ENCODE measurements around the gene NEMP1.

Gene NEMP1

GRCh38 chr12:57105011-57105753 is 26.6 kb upstream of the NEMP1 start:
- FAIRE-seq, result no peak
- DNase-seq (ENCODE audit: insufficient read length), result no peak
- TF ChIP-seq POLR2AphosphoS5 (IDR thresholded peaks at IDR 0.05; ENCODE audit: low read depth, low read length), result no peak
- no peak for TF ChIP-seq TAF1 (IDR thresholded peaks at IDR 0.05; ENCODE audit: borderline replicate concordance, low read depth, low read length)
- TF ChIP-seq POLR2A (IDR thresholded peaks at IDR 0.05; ENCODE audit: low read depth, low read length), result no peak

DNA sequence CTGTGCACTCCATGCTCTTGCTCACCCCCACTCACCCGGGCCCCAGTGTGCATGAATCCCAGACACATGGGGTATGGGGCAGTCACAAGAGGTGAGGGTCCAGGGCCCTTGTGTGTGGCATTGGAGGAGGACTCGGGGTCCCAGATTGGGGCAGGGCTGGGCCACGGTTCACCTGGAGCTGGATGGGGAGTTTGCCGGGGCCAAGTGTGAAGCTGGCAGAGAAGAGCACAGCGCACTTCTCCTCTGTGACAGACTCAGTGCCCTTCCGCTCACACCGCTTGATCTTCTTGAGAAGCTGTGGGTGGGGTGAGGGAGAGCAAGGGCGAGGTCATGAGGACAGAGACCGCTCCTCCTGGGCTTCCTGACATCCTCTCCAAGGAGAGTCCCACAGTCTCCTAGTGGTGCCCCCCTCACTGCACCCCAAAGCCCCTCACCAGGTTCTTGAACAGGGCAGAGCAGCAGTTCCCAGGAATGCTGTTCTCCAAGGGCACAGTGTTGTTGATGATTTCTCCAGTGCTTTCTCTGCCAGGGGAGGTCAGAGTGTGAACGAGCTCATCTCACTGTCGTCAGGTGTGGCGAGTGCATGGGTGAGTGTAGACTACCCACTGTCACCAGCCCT is 25.8 kb upstream of the NEMP1 start:
- DNase-seq (ENCODE audit: insufficient read length) (no peak), FAIRE-seq (no peak)
- TF ChIP-seq POLR2AphosphoS5 (IDR thresholded peaks at IDR 0.05; ENCODE audit: low read depth, low read length) (no peak), POLR2A (IDR thresholded peaks at IDR 0.05; ENCODE audit: low read depth, low read length) (no peak), TAF1 (IDR thresholded peaks at IDR 0.05; ENCODE audit: borderline replicate concordance, low read depth, low read length) (no peak)

GRCh38 chr12:57103856-57104255 is 25.3 kb upstream of the NEMP1 start:
- TF ChIP-seq POLR2A (IDR thresholded peaks at IDR 0.05; ENCODE audit: low read depth, low read length) (no peak), TAF1 (IDR thresholded peaks at IDR 0.05; ENCODE audit: borderline replicate concordance, low read depth, low read length) (no peak), POLR2AphosphoS5 (IDR thresholded peaks at IDR 0.05; ENCODE audit: low read depth, low read length) (no peak)
- FAIRE-seq, result no peak
- no peak for DNase-seq (ENCODE audit: insufficient read length)

GRCh38 chr12:57101892-57102695 is 23.5 kb upstream of the NEMP1 start:
- TF ChIP-seq TAF1 (IDR thresholded peaks at IDR 0.05; ENCODE audit: borderline replicate concordance, low read depth, low read length) (no peak), POLR2A (IDR thresholded peaks at IDR 0.05; ENCODE audit: low read depth, low read length) (no peak), POLR2AphosphoS5 (IDR thresholded peaks at IDR 0.05; ENCODE audit: low read depth, low read length) (no peak)
- FAIRE-seq (no peak), DNase-seq (ENCODE audit: insufficient read length) (no peak)

- no peak for TF ChIP-seq POLR2AphosphoS5 (IDR thresholded peaks at IDR 0.05; ENCODE audit: low read depth, low read length)
- TF ChIP-seq TAF1 (IDR thresholded peaks at IDR 0.05; ENCODE audit: borderline replicate concordance, low read depth, low read length), result no peak
- no peak for TF ChIP-seq POLR2A (IDR thresholded peaks at IDR 0.05; ENCODE audit: low read depth, low read length)
- no peak for FAIRE-seq
- no peak for DNase-seq (ENCODE audit: insufficient read length)
Observed at GRCh38 chr12:57099766-57100165, 21.2 kb upstream of the NEMP1 start.

- TF ChIP-seq POLR2AphosphoS5 (IDR thresholded peaks at IDR 0.05; ENCODE audit: low read depth, low read length), result no peak
- no peak; the same call in 1 of the 2 replicates for TF ChIP-seq POLR2A (IDR thresholded peaks at IDR 0.05; ENCODE audit: low read depth, low read length)
- no peak for TF ChIP-seq TAF1 (IDR thresholded peaks at IDR 0.05; ENCODE audit: borderline replicate concordance, low read depth, low read length)
- no peak for FAIRE-seq
- DNase-seq (ENCODE audit: insufficient read length), result no peak
Observed at GRCh38 chr12:57099047-57099714, 20.6 kb upstream of the NEMP1 start.

DNA sequence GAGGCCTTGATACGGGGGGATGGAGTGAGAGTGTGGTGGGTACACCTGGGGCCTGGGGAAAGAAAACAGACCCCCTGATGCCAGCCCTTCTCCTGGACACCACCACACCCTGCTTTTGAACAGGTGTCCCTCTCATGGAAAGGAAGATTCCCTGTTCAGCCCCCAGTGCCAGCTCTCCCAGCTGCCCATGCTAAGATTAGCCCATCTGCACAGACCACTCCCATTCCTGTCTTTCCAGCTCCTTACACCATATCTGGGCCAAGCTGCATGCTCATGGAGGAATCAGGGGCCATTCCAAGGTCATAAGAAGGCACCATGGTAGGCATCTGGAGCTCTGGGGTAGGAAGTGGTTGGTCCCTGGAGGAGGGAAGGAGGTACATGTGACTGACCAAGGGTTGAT is 20.0 kb upstream of the NEMP1 start:
- FAIRE-seq (no peak), DNase-seq (ENCODE audit: insufficient read length) (no peak)
- no peak for TF ChIP-seq POLR2AphosphoS5 (IDR thresholded peaks at IDR 0.05; ENCODE audit: low read depth, low read length)
- peak; percentile 20; the same call in 1 of the 2 replicates for TF ChIP-seq POLR2A (IDR thresholded peaks at IDR 0.05; ENCODE audit: low read depth, low read length)

- FAIRE-seq (no peak), DNase-seq (ENCODE audit: insufficient read length) (no peak)
- TF ChIP-seq POLR2A (IDR thresholded peaks at IDR 0.05; ENCODE audit: low read depth, low read length) (no peak), TAF1 (IDR thresholded peaks at IDR 0.05; ENCODE audit: borderline replicate concordance, low read depth, low read length) (no peak), POLR2AphosphoS5 (IDR thresholded peaks at IDR 0.05; ENCODE audit: low read depth, low read length) (no peak)
Observed at GRCh38 chr12:57097554-57097835, 18.9 kb upstream of the NEMP1 start.

- DNase-seq (ENCODE audit: insufficient read length) (no peak), FAIRE-seq (no peak)
- TF ChIP-seq TAF1 (IDR thresholded peaks at IDR 0.05; ENCODE audit: borderline replicate concordance, low read depth, low read length) (no peak), POLR2A (IDR thresholded peaks at IDR 0.05; ENCODE audit: low read depth, low read length) (no peak), POLR2AphosphoS5 (IDR thresholded peaks at IDR 0.05; ENCODE audit: low read depth, low read length) (no peak)
Observed at GRCh38 chr12:57096748-57097553, 18.4 kb upstream of the NEMP1 start.

DNA sequence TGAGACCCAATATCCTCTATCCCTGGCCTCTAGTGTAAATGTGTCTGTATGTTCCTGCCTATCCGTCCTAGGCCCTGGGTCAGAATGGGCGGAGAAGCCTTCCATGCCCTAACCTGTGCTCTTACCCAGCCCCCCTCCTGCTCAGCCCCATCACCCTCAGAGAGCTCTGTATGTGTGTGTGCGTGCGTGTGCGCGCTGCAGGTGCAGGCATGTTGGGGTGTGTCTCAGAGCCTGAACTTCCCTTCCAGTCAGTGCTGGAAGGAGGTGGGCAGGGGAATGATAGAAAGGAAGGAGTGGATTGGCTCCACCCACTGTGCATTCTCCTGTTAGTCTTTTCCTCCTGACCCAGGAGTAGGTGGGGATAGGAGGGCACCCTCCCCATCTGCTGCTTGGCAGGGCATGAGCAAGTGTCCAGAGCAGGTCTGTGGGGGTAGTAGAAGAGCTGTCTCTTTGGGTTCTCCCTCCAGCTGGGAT is 17.5 kb upstream of the NEMP1 start:
- FAIRE-seq (no peak), DNase-seq (ENCODE audit: insufficient read length) (no peak)
- TF ChIP-seq POLR2A (IDR thresholded peaks at IDR 0.05; ENCODE audit: low read depth, low read length), result no peak
- no peak for TF ChIP-seq POLR2AphosphoS5 (IDR thresholded peaks at IDR 0.05; ENCODE audit: low read depth, low read length)
- TF ChIP-seq TAF1 (IDR thresholded peaks at IDR 0.05; ENCODE audit: borderline replicate concordance, low read depth, low read length), result no peak

Data from GM12892 (cell line).